Right lobe of liver (tissue), 6 donors: Measurements from ENCODE around the gene PLA2G4C. TPM values are rescaled to one million over a fixed set of nuclear protein-coding genes. Genes with fewer than 3 reads are reported as not detected.

Experiments
- ATAC-seq, 4 donors: fragments of 200-7000 bp; cut with Tn5 transposase; one replicate each; pipeline ENCODE4 v1.9.1; 2020; ENCODE audit warnings: mild to moderate bottlenecking in 4 of 4, moderate library complexity in 4 of 4
- DNase-seq, 3 donors: peaks; one replicate each; pipeline ENCODE4 v3.0.0-alpha.2; 2020
- H3K27ac ChIP-seq, 3 donors: fragments of 200-600 bp; one replicate each; pipeline ENCODE4 v1.8.0; 2022
- H3K27me3 ChIP-seq, 2 donors: fragments of 200-600 bp; one replicate each; pipeline ENCODE4 v1.8.0; 2022
- H3K36me3 ChIP-seq, 4 donors: fragments of 200-600 bp; sonication (generic) in 1 of 4; one replicate each; pipeline versions ENCODE4 v1.5.1 to v1.8.0; 2017 to 2022; ENCODE audit warnings: control low read depth in 1 of 4
- H3K4me1 ChIP-seq, 4 donors: fragments of 200-600 bp; sonication (generic) in 1 of 4; one replicate each; pipeline versions ENCODE4 v1.5.1 to v1.8.0; 2017 to 2022; ENCODE audit warnings: control low read depth in 1 of 4
- H3K4me3 ChIP-seq, 3 donors: fragments of 200-600 bp; one replicate each; pipeline ENCODE4 v1.8.0; 2022
- H3K9me3 ChIP-seq, 4 donors: fragments of 200-600 bp; sonication (generic) in 1 of 4; one replicate each; pipeline versions ENCODE4 v1.5.1 to v1.8.0; 2017 to 2022; ENCODE audit warnings: control low read depth in 1 of 4
- CTCF ChIP-seq, 4 donors: fragments of 200-600 bp in 3 of 4; fragments of 450-650 bp in 1 of 4; IDR thresholded peaks; one replicate each; pipeline versions ENCODE4 v1.5.1 to v1.8.0; 2016 to 2022; ENCODE audit warnings: antibody characterized with exemption in 4 of 4, mild to moderate bottlenecking in 2 of 4
- POLR2A ChIP-seq: fragments of 450-650 bp; IDR thresholded peaks from one replicate; pipeline ENCODE4 v1.6.1; 2017; ENCODE audit warnings: antibody characterized with exemption, mild to moderate bottlenecking
- WGBS: methylation state at CpG from one replicate; pipeline ENCODE4 v1.1.6; 2018; ENCODE audit warnings: low coverage, low lambda C conversion rate; ENCODE audit not compliant: insufficient coverage; ENCODE audit errors: missing lambda C conversion rate; 5-methylcytosine and 5-hydroxymethylcytosine counted together
- intact Hi-C, 2 donors: fragments of 100-400 bp; cut with DNase I; formaldehyde crosslinking; loops; one replicate each; pipeline versions ENCODE4 v1.11.2 to v1.14.1; 2022
- total RNA-seq, 6 experiments: library from RNA; depleted of rRNA in 2 of 6; stranded (reverse); fragments of >200 nt in 2 of 6; fragmentation: NEBNext Ultra II Directional in 3 of 6; extraction: Animal tissue kit (Norgen Biotek cat#: 25700) in 3 of 6; gene quantifications; one replicate each; pipeline versions ENCODE4 v1.1.0 to v1.2.4, GENCODE V29; 2016 to 2023
- donor health status: DM: no; HTN: yes; CAD: no.
- donor health status: DM: no; HTN: no; CAD: no.
- donor health status: DM: no; HTN: no; CAD: no.
- donor health status: DM: no; HTN: yes; CAD: no.
- donor health status: DM: no; HTN: yes; CAD: no.

The PLA2G4C gene
- total RNA-seq, 6 experiments from 2014 or later, result 3.8 to 29.7 (median 9.8) TPM

GRCh38 chr19:48000846-48001245, 109.8 kb downstream of the PLA2G4C start:
- intact Hi-C loops, result no loop called here
- TF ChIP-seq POLR2A (no peak), CTCF (IDR thresholded peaks at IDR 0.05) (no peak)
- Histone ChIP-seq H3K4me1 (no peaks in the 10 kb centered on the region), H3K4me3 (no peak overlapping the region), H3K27me3 (no peaks in the 10 kb centered on the region), H3K9me3 (no peaks in the 10 kb centered on the region), H3K27ac (no peak overlapping the region), H3K36me3 (no peaks in the 10 kb centered on the region)
- 66% methylated on average over 6 of the region's 6 CpGs for WGBS
- ATAC-seq, result no peak
- no peak for DNase-seq

GRCh38 chr19:47998800-47999199, 111.8 kb downstream of the PLA2G4C start:
- H3K9me3 ChIP-seq, result no peaks in the 10 kb centered on the region
- no peak for ATAC-seq
- WGBS, result 40% methylated on average over 1 of the region's 6 CpGs

More at GRCh38 chr19:47998800-47999199, 111.8 kb downstream of the PLA2G4C start:
- H3K36me3 ChIP-seq, result no peaks in the 10 kb centered on the region
- no peak for TF ChIP-seq CTCF (IDR thresholded peaks at IDR 0.05)
- TF ChIP-seq POLR2A, result no peak
- H3K4me1 ChIP-seq, result no peaks in the 10 kb centered on the region
- no peak overlapping the region for H3K27ac ChIP-seq
- intact Hi-C loops, result no loop called here
- no peak overlapping the region for H3K4me3 ChIP-seq
- no peak for DNase-seq
- H3K27me3 ChIP-seq, result no peaks in the 10 kb centered on the region

Other genes starting within 250 kb of the PLA2G4C start
- gene SULT2A1, start 224.5 kb downstream of the PLA2G4C start, total RNA-seq, result 1,000 to 10,000 TPM in 1 of 6 experiments, 100 to 1,000 TPM in 5; 156 to 1,019 (median 382) TPM
- gene BSPH1, start 118.6 kb downstream of the PLA2G4C start, total RNA-seq, result not detected
- not detected for gene ELSPBP1, start 116.2 kb downstream of the PLA2G4C start, total RNA-seq
- not detected for gene CABP5, start 66.7 kb downstream of the PLA2G4C start, total RNA-seq
- gene LIG1, start 59.5 kb upstream of the PLA2G4C start, total RNA-seq, result 10 to 100 TPM in 2 of 6 experiments, 1 to 10 TPM in 4; 5.2 to 16.6 (median 7.7) TPM
- gene ZSWIM9, start 59.9 kb upstream of the PLA2G4C start, total RNA-seq, result 1 to 10 TPM; 1.5 to 2.5 (median 2.0) TPM
- 10 to 100 TPM; 15.4 to 24.5 (median 19.8) TPM for gene CARD8, start 145.1 kb upstream of the PLA2G4C start, total RNA-seq
- under 1 TPM in 1 of 6 experiments, not detected in 5; 0.49 TPM for gene ZNF114, start 159.3 kb upstream of the PLA2G4C start, total RNA-seq
- 10 to 100 TPM in 1 of 6 experiments, 1 to 10 TPM in 5; 2.8 to 14.2 (median 5.6) TPM for gene EMP3, start 214.7 kb upstream of the PLA2G4C start, total RNA-seq